ENCODE results near the gene TMPRSS3.

TMPRSS3 gene

DNA sequence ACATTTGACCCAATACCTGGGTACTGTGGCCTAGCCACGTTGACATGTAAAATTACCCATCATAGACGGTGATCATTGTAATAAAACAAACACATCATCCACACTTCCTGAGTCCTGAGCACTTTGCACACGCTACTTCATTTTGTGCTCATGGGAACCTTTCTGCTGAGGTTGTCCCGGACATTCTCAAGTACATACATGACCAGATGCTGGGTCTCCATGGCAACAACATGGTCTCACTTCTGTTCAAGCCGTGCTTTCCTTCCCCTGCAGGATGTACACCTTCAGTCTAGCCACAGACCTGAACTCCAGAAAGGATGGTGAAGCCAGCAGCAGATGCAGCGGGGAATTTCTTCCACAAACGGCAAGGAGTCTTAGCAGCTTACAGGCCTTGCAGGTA, 30.6 kb upstream of the TMPRSS3 start:
- no peak for TF ChIP-seq CTCF (IDR thresholded peaks at IDR 0.05; ENCODE audit: low read depth, low read length)
- no peaks in the 10 kb centered on the region for H3K36me3 ChIP-seq
- no peak overlapping the region for H3K4me3 ChIP-seq (ENCODE audit: low read depth, low read length)
- peaks cover 30% of the 10 kb centered on the region for H3K27me3 ChIP-seq
- no peaks in the 10 kb centered on the region for H3K9me3 ChIP-seq
- no peak for DNase-seq
- no peaks in the 10 kb centered on the region for H3K4me1 ChIP-seq

- H3K4me3 ChIP-seq (ENCODE audit: low read depth, low read length), result no peak overlapping the region
- DNase-seq, result no peak
- H3K36me3 ChIP-seq, result no peaks in the 10 kb centered on the region
- no peak for TF ChIP-seq CTCF (IDR thresholded peaks at IDR 0.05; ENCODE audit: low read depth, low read length)
- H3K27me3 ChIP-seq, result peaks cover 38% of the 10 kb centered on the region
- no peaks in the 10 kb centered on the region for H3K9me3 ChIP-seq
- H3K4me1 ChIP-seq, result no peaks in the 10 kb centered on the region
Observed at GRCh38 chr21:42425591-42425990, 29.7 kb upstream of the TMPRSS3 start.

DNA sequence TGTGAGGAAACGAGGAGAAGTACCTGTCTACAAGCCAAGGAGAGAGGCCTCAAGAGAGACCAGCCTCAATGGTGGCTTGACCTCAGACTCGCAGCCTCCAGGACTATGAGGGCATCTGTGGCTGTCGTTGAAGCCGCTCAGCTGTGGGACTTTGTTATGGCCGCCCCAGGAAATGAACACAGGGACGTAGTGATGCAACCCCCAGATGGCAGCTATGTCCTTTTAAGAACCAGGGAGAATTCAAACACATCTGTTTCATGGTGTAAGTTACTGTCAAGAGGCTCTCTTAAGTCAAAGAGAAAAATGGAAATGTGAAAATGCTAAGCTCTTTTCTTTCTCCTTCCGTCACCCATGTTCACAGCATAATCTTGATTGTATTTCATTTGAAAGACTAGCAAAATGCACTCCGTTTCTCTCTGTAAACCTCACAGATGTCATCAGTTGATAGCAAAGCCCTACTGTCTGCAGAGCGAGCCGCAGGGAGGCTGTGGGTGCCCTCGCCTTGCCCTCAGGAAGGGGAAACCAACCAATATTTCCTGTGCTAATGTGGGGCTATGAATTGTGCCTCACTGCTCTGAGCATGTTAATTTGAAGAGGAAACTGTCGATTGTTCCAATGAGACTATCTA, 29.2 kb upstream of the TMPRSS3 start:
- no peak for DNase-seq
- H3K4me1 ChIP-seq, result no peaks in the 10 kb centered on the region
- peaks cover 41% of the 10 kb centered on the region for H3K27me3 ChIP-seq
- H3K4me3 ChIP-seq (ENCODE audit: low read depth, low read length), result no peak overlapping the region
- H3K36me3 ChIP-seq, result no peaks in the 10 kb centered on the region
- H3K9me3 ChIP-seq, result no peaks in the 10 kb centered on the region
- TF ChIP-seq CTCF (IDR thresholded peaks at IDR 0.05; ENCODE audit: low read depth, low read length), result no peak

GRCh38 chr21:42423685-42424084, 27.8 kb upstream of the TMPRSS3 start:
- TF ChIP-seq CTCF (IDR thresholded peaks at IDR 0.05; ENCODE audit: low read depth, low read length), result no peak
- H3K27me3 ChIP-seq, result peaks cover 47% of the 10 kb centered on the region
- no peak for DNase-seq
- H3K4me1 ChIP-seq, result no peaks in the 10 kb centered on the region
- H3K4me3 ChIP-seq (ENCODE audit: low read depth, low read length), result no peak overlapping the region
- no peaks in the 10 kb centered on the region for H3K36me3 ChIP-seq
- no peaks in the 10 kb centered on the region for H3K9me3 ChIP-seq

GRCh38 chr21:42423197-42423675, 27.4 kb upstream of the TMPRSS3 start:
- H3K4me3 ChIP-seq (ENCODE audit: low read depth, low read length), result no peak overlapping the region
- no peaks in the 10 kb centered on the region for H3K36me3 ChIP-seq
- DNase-seq, result no peak
- peaks cover 49% of the 10 kb centered on the region for H3K27me3 ChIP-seq
- TF ChIP-seq CTCF (IDR thresholded peaks at IDR 0.05; ENCODE audit: low read depth, low read length), result no peak
- H3K4me1 ChIP-seq, result no peaks in the 10 kb centered on the region
- no peaks in the 10 kb centered on the region for H3K9me3 ChIP-seq

GRCh38 chr21:42421018-42421793, 25.4 kb upstream of the TMPRSS3 start:
- TF ChIP-seq CTCF (IDR thresholded peaks at IDR 0.05; ENCODE audit: low read depth, low read length), result no peak
- H3K27me3 ChIP-seq, result peaks cover 50% of the 10 kb centered on the region
- no peaks in the 10 kb centered on the region for H3K4me1 ChIP-seq
- no peak for DNase-seq
- no peak overlapping the region for H3K4me3 ChIP-seq (ENCODE audit: low read depth, low read length)
- H3K9me3 ChIP-seq, result no peaks in the 10 kb centered on the region
- no peaks in the 10 kb centered on the region for H3K36me3 ChIP-seq
